Trophoblast cell (in vitro differentiated cells and primary cell): ENCODE measurements around the gene DTX4.

ENCODE experiments used
- DNase-seq, 2 donors: peaks; one replicate each; pipeline ENCODE4 v3.0.0-alpha.2; 2016
- H2AFZ ChIP-seq: 2 replicates; pipeline ENCODE4 v1.6.1; 2013; ENCODE audit warnings: low read length, moderate library complexity, mild to moderate bottlenecking; ENCODE audit not compliant: insufficient read depth, poor library complexity
- H2AK5ac ChIP-seq: 2 replicates; pipeline ENCODE4 v1.6.1; 2013; ENCODE audit warnings: mild to moderate bottlenecking, low read length
- H2BK120ac ChIP-seq: 2 replicates; pipeline ENCODE4 v1.6.1; 2013; ENCODE audit warnings: low read length, mild to moderate bottlenecking, moderate library complexity; ENCODE audit not compliant: insufficient read depth, poor library complexity
- H2BK12ac ChIP-seq: 2 replicates; pipeline ENCODE4 v1.6.1; 2013; ENCODE audit warnings: mild to moderate bottlenecking, low read length, moderate library complexity
- H2BK5ac ChIP-seq: 2 replicates; pipeline ENCODE4 v1.6.1; 2013; ENCODE audit warnings: low read length, low read depth, moderate library complexity, mild to moderate bottlenecking; ENCODE audit not compliant: poor library complexity
- H3K14ac ChIP-seq: 2 replicates; pipeline ENCODE4 v1.6.1; 2013; ENCODE audit warnings: mild to moderate bottlenecking, low read length
- H3K18ac ChIP-seq: 2 replicates; pipeline ENCODE4 v1.6.1; 2013; ENCODE audit warnings: mild to moderate bottlenecking, low read length
- H3K23ac ChIP-seq: 2 replicates; pipeline ENCODE4 v1.6.1; 2013; ENCODE audit warnings: low read length
- H3K27ac ChIP-seq: 2 replicates; pipeline ENCODE4 v1.5.1; 2013; ENCODE audit warnings: low read depth, mild to moderate bottlenecking, inconsistent platforms, low read length, moderate library complexity
- H3K27me3 ChIP-seq: 2 replicates; pipeline ENCODE4 v1.6.1; 2013; ENCODE audit warnings: inconsistent platforms, mild to moderate bottlenecking, low read length, moderate library complexity; ENCODE audit not compliant: insufficient read depth
- H3K36me3 ChIP-seq, 2 experiments: 1 replicate in 1 of 2; 2 replicates in 1 of 2; pipeline ENCODE4 v1.6.1; 2013; ENCODE audit warnings: low read length in 2 of 2, mild to moderate bottlenecking in 2 of 2, moderate library complexity in 1 of 2; ENCODE audit not compliant: insufficient read depth in 2 of 2, control insufficient read depth in 1 of 2
- H3K4ac ChIP-seq: 2 replicates; pipeline ENCODE4 v1.6.1; 2013; ENCODE audit warnings: low read depth, mild to moderate bottlenecking, low read length, moderate library complexity
- H3K4me1 ChIP-seq, 2 experiments: 1 replicate in 1 of 2; 2 replicates in 1 of 2; pipeline ENCODE4 v1.6.1; 2013; ENCODE audit warnings: low read length in 2 of 2, mild to moderate bottlenecking in 2 of 2, moderate library complexity in 1 of 2; ENCODE audit not compliant: insufficient read depth in 2 of 2, control insufficient read depth in 1 of 2
- H3K4me2 ChIP-seq: 2 replicates; pipeline ENCODE4 v1.6.1; 2013; ENCODE audit warnings: inconsistent platforms, mild to moderate bottlenecking, low read length, moderate library complexity
- H3K4me3 ChIP-seq: 2 replicates; pipeline ENCODE4 v1.5.1; 2013; ENCODE audit warnings: mild to moderate bottlenecking, low read depth, low read length, inconsistent platforms
- H3K79me1 ChIP-seq: one replicate; pipeline ENCODE4 v1.6.1; 2013; ENCODE audit warnings: low read length
- H3K79me2 ChIP-seq: 2 replicates; pipeline ENCODE4 v1.6.1; 2013; ENCODE audit warnings: low read length, mild to moderate bottlenecking; ENCODE audit not compliant: control insufficient read depth, insufficient read depth, poor library complexity
- H3K9ac ChIP-seq: 2 replicates; pipeline ENCODE4 v1.6.1; 2013; ENCODE audit warnings: mild to moderate bottlenecking, low read length
- H3K9me3 ChIP-seq: 2 replicates; pipeline ENCODE4 v1.6.1; 2013; ENCODE audit warnings: low read depth, mild to moderate bottlenecking, control low read depth, inconsistent platforms, low read length; ENCODE audit not compliant: insufficient read depth
- H4K12ac ChIP-seq: 2 replicates; pipeline ENCODE4 v1.6.1; 2013; ENCODE audit warnings: low read depth, mild to moderate bottlenecking, low read length, moderate library complexity
- H4K8ac ChIP-seq: 2 replicates; pipeline ENCODE4 v1.6.1; 2013; ENCODE audit warnings: low read depth, mild to moderate bottlenecking, low read length, moderate library complexity
- H4K91ac ChIP-seq: one replicate; pipeline ENCODE4 v1.6.1; 2013; ENCODE audit warnings: low read depth, mild to moderate bottlenecking, low read length, moderate library complexity
- WGBS: extraction: QIAGEN DNeasy Blood & Tissue Kit; methylation state at CpG from one replicate; pipeline ENCODE4 v1.1.7; 2013; ENCODE audit warnings: missing lambda C conversion rate; ENCODE audit not compliant: insufficient read length, insufficient coverage; ENCODE audit errors: extremely low coverage; 5-methylcytosine and 5-hydroxymethylcytosine counted together

DTX4 gene

DNA sequence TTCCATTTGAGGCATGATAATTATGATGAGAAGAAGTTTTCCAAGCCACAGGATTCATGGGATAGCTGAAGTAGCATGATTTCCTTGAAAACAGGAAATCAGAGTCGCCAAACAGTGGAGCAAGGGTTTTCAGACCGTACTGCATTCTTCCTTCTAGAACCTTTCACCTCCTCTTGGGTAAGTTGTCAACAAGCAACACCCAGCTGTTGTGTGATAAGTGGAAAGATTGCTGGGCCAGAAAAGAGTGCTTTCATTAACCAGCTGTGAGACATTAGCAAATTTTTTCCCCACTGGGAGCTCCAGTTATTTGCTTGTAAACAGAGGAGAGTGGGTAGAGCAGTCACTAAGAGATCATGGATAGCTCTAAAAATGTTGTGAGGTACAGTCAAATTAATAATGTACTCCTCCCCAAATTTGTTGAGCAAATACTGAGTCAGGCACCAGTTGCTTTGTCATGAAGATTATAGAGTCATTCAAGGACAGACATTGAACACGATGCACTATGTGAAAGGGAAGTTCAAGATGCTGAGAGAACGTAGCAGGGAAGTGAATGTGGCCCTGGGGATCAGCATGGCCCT, 52.5 kb downstream of the DTX4 start:
- no peaks in the 10 kb centered on the region for H3K4me1 ChIP-seq
- H3K36me3 ChIP-seq = no peaks in the 10 kb centered on the region
- H4K12ac ChIP-seq = no peak overlapping the region
- no peak overlapping the region for H3K4ac ChIP-seq
- H3K18ac ChIP-seq = no peak overlapping the region
- DNase-seq = peak in 1 of 2 donors; percentile 47
- no CpG with 5 or more reads among the region's 4 CpGs for WGBS
- H2AFZ ChIP-seq = no peak overlapping the region
- H4K8ac ChIP-seq = no peak overlapping the region
- no peak overlapping the region for H4K91ac ChIP-seq
- H3K27ac ChIP-seq = no peak overlapping the region
- no peak overlapping the region for H3K23ac ChIP-seq
- no peaks in the 10 kb centered on the region for H3K79me1 ChIP-seq
- H2BK12ac ChIP-seq = no peak overlapping the region
- H2BK120ac ChIP-seq = no peak overlapping the region
- no peak overlapping the region for H3K4me3 ChIP-seq
- no peaks in the 10 kb centered on the region for H3K79me2 ChIP-seq
- no peak overlapping the region for H2BK5ac ChIP-seq
- no peak overlapping the region for H2AK5ac ChIP-seq
- no peak overlapping the region for H3K14ac ChIP-seq
- no peak overlapping the region for H3K4me2 ChIP-seq
- no peaks in the 10 kb centered on the region for H3K27me3 ChIP-seq
- H3K9me3 ChIP-seq = no peaks in the 10 kb centered on the region
- H3K9ac ChIP-seq = no peak overlapping the region

DNA sequence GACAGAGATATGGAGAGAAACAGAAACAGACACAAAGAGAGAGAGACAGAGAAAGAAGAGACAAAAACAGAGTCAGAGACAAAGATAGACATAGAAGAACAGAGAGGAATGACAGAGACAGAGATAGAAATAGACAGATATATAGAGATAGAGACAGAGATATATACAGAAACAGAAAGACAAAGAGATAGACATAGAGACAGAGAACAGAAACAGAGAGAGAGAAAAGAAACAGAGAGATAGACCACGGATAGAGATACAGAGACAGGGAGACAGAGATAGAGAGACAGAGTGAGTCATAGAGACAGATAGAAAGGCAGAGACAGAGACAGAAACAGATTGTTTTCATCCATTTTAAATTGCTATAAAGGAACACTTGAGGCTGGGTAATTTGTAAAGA, 53.1 kb downstream of the DTX4 start:
- Histone ChIP-seq H3K9me3 (no peaks in the 10 kb centered on the region), H2BK120ac (no peak overlapping the region), H2AFZ (no peak overlapping the region), H4K12ac (no peak overlapping the region), H3K27me3 (no peaks in the 10 kb centered on the region), H2BK12ac (no peak overlapping the region), H3K9ac (no peak overlapping the region), H3K36me3 (no peaks in the 10 kb centered on the region), H2BK5ac (no peak overlapping the region), H4K91ac (no peak overlapping the region), H3K4me3 (no peak overlapping the region), H3K4me2 (no peak overlapping the region), H3K23ac (no peak overlapping the region), H2AK5ac (no peak overlapping the region), H4K8ac (no peak overlapping the region), H3K18ac (no peak overlapping the region), H3K4ac (no peak overlapping the region), H3K27ac (no peak overlapping the region), H3K79me2 (no peaks in the 10 kb centered on the region), H3K4me1 (no peaks in the 10 kb centered on the region), H3K79me1 (no peaks in the 10 kb centered on the region), H3K14ac (no peak overlapping the region)
- DNase-seq = no peak
- no CpG with 5 or more reads among the region's 1 CpG for WGBS

DNA sequence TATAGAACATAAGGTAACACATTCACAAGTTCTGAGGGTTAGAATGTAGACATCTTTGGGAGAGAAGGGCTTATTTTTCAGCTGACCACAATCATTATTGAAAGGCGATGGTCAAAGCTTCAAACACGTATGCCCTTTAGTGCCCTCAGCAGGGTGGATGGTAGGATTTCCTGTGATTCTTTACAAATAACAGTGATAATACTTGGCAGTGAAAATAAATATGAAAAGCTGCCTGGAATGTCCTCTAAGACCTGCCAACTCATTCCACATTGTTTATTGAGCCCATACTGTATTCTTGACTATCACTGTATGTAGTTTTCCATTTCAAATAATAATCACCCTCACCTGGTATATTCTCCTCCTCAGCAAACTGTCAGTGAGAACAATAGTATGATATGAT, 54.5 kb downstream of the DTX4 start:
- no peak overlapping the region for H3K18ac ChIP-seq
- H4K8ac ChIP-seq = no peak overlapping the region
- H3K4me3 ChIP-seq = no peak overlapping the region
- no peak overlapping the region for H3K9ac ChIP-seq
- no peak overlapping the region for H3K23ac ChIP-seq
- WGBS = no CpG with 5 or more reads among the region's 2 CpGs
- no peak overlapping the region for H3K4me2 ChIP-seq
- H4K91ac ChIP-seq = no peak overlapping the region
- no peak overlapping the region for H4K12ac ChIP-seq
- H2AK5ac ChIP-seq = no peak overlapping the region
- H3K14ac ChIP-seq = no peak overlapping the region
- H2BK12ac ChIP-seq = no peak overlapping the region
- H2BK5ac ChIP-seq = no peak overlapping the region
- H3K4ac ChIP-seq = no peak overlapping the region
- no peak overlapping the region for H3K27ac ChIP-seq
- no peaks in the 10 kb centered on the region for H3K9me3 ChIP-seq
- H3K79me1 ChIP-seq = no peaks in the 10 kb centered on the region
- no peaks in the 10 kb centered on the region for H3K27me3 ChIP-seq
- DNase-seq = no peak
- no peaks in the 10 kb centered on the region for H3K36me3 ChIP-seq
- H3K4me1 ChIP-seq = no peaks in the 10 kb centered on the region
- H3K79me2 ChIP-seq = no peaks in the 10 kb centered on the region
- H2BK120ac ChIP-seq = no peak overlapping the region
- no peak overlapping the region for H2AFZ ChIP-seq

DNA sequence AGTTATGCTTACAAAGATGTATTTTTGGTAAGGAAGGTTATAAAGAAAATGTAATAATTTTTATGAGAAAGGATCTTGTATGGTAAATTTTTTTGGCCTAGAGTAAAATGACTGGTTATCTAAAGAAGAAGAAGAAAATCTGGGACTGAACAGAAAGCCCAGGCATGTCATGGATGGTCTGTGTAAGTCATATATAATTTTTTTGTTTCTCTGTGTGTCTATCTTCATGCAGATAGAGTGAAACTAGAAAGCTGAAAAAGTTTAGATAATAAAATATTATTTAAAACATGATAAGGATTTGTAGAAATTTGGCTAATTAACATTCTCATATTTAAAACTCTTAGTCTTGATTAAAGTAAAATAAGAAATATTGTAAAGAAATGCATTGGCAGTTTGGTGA, 68.4 kb downstream of the DTX4 start:
- Histone ChIP-seq H3K4ac (no peak overlapping the region), H3K79me2 (no peaks in the 10 kb centered on the region), H2BK120ac (no peak overlapping the region), H3K4me2 (no peak overlapping the region), H3K27ac (no peak overlapping the region), H3K9me3 (no peaks in the 10 kb centered on the region), H3K79me1 (no peaks in the 10 kb centered on the region), H3K4me3 (no peak overlapping the region), H3K4me1 (no peaks in the 10 kb centered on the region), H2BK12ac (no peak overlapping the region), H3K36me3 (no peaks in the 10 kb centered on the region), H2AFZ (no peak overlapping the region), H4K12ac (no peak overlapping the region), H4K91ac (no peak overlapping the region), H2BK5ac (no peak overlapping the region), H3K27me3 (no peaks in the 10 kb centered on the region), H3K9ac (no peak overlapping the region), H3K14ac (no peak overlapping the region), H3K23ac (no peak overlapping the region), H4K8ac (no peak overlapping the region), H2AK5ac (no peak overlapping the region), H3K18ac (no peak overlapping the region)
- no peak for DNase-seq
